Subcutaneous adipose tissue (tissue), 4 donors: ENCODE measurements around the gene TBC1D1. TPM values are rescaled to one million over a fixed set of nuclear protein-coding genes. Genes with fewer than 3 reads are reported as not detected.

ENCODE experiments used
- CTCF ChIP-seq: fragments of 450-650 bp; IDR thresholded peaks from one replicate; pipeline ENCODE4 v1.5.1; 2016; ENCODE audit warnings: low read depth, mild to moderate bottlenecking, control low read depth, antibody characterized with exemption, moderate library complexity
- total RNA-seq, 4 donors: library from RNA; depleted of rRNA; stranded (reverse); fragments of >200 nt; gene quantifications; one replicate each; pipeline ENCODE4 v1.1.0, GENCODE V29; 2016

TBC1D1 gene
- total RNA-seq, 4 donors from 2014 or later, result 60.3 to 123 (median 87.6) TPM

- TF ChIP-seq CTCF, result no peak
Measured at GRCh38 chr4:37896206-37896860, 5.4 kb downstream of the TBC1D1 start.

- TF ChIP-seq CTCF, result no peak
Measured at GRCh38 chr4:37902212-37902611, 11.3 kb downstream of the TBC1D1 start.

GRCh38 chr4:37902738-37903693, 12.1 kb downstream of the TBC1D1 start:
- no peak for TF ChIP-seq CTCF

GRCh38 chr4:37903901-37904300, 13.0 kb downstream of the TBC1D1 start:
- TF ChIP-seq CTCF, result no peak

- no peak for TF ChIP-seq CTCF
Measured at GRCh38 chr4:37904824-37905223, 13.9 kb downstream of the TBC1D1 start.

- no peak for TF ChIP-seq CTCF
Measured at GRCh38 chr4:37905533-37906169, 14.8 kb downstream of the TBC1D1 start.
